IPS-20b (cell line): Measurements from ENCODE around the gene PLS3.
A peak's percentile ranks its signal among the peaks of the same experiment; 100 is the strongest.

Experiments used
- H3K27ac ChIP-seq: one replicate; pipeline ENCODE4 v1.5.1; 2013; ENCODE audit warnings: low read length
- H3K27me3 ChIP-seq: 2 replicates; pipeline ENCODE4 v1.6.1; 2013; ENCODE audit warnings: mild to moderate bottlenecking, low read length, inconsistent platforms; ENCODE audit not compliant: insufficient read depth
- H3K36me3 ChIP-seq: 2 replicates; pipeline ENCODE4 v1.6.1; 2013; ENCODE audit warnings: low read depth, mild to moderate bottlenecking, inconsistent platforms, low read length, moderate library complexity; ENCODE audit not compliant: insufficient read depth
- H3K4me1 ChIP-seq: 2 replicates; pipeline ENCODE4 v1.6.1; 2013; ENCODE audit warnings: mild to moderate bottlenecking, control low read depth, inconsistent platforms, low read length, moderate library complexity; ENCODE audit not compliant: insufficient read depth
- H3K4me3 ChIP-seq: 2 replicates; pipeline ENCODE4 v1.5.1; 2013; ENCODE audit warnings: mild to moderate bottlenecking, low read length, inconsistent platforms
- H3K9ac ChIP-seq: 2 replicates; pipeline ENCODE4 v1.6.1; 2013; ENCODE audit warnings: low read depth, mild to moderate bottlenecking, inconsistent platforms, low read length, moderate library complexity
- H3K9me3 ChIP-seq: 2 replicates; pipeline ENCODE4 v1.6.1; 2013; ENCODE audit warnings: mild to moderate bottlenecking, low read depth, low read length, inconsistent platforms; ENCODE audit not compliant: insufficient read depth

The PLS3 gene

GRCh38 chrX:115650449-115650848 lies 89.5 kb downstream of the PLS3 start:
- Histone ChIP-seq H3K9ac (peak overlapping the region; percentile 79; the same call in 1 of the 2 replicates), H3K27me3 (no peaks in the 10 kb centered on the region), H3K4me3 (peak overlapping the region; percentile 38; the same call in 1 of the 2 replicates), H3K9me3 (no peaks in the 10 kb centered on the region), H3K27ac (peak overlapping the region; percentile 81), H3K36me3 (peaks cover 46% of the 10 kb centered on the region), H3K4me1 (peaks cover 10% of the 10 kb centered on the region; the same call in 1 of the 2 replicates)

DNA sequence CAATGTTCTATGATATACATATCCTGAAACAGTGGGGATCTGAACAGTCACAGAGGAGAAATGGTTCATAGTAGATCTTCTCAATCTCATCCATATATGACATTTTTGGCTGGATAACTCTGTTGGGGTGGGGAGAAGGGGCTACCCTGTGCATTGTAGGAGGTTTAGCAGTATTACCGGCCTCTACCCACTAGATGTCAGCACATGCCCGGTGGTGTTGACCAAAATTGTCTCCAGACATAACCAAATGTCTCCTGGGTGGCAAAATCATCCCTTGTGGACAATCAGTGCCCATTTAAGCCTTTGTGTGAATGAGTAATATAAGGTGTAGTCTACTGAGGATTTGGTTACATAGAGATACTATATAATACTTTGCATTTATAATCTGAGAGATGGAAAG lies 89.9 kb downstream of the PLS3 start:
- H3K27ac ChIP-seq = peak overlapping the region; percentile 81
- H3K27me3 ChIP-seq = no peaks in the 10 kb centered on the region
- peaks cover 10% of the 10 kb centered on the region; the same call in 1 of the 2 replicates for H3K4me1 ChIP-seq
- peak overlapping the region; percentile 79; the same call in 1 of the 2 replicates for H3K9ac ChIP-seq
- peak overlapping the region; percentile 38; the same call in 1 of the 2 replicates for H3K4me3 ChIP-seq
- H3K9me3 ChIP-seq = no peaks in the 10 kb centered on the region
- H3K36me3 ChIP-seq = peaks cover 41% of the 10 kb centered on the region

- Histone ChIP-seq H3K9me3 (no peaks in the 10 kb centered on the region), H3K9ac (no peak overlapping the region), H3K4me3 (no peak overlapping the region), H3K4me1 (peaks cover 10% of the 10 kb centered on the region; the same call in 1 of the 2 replicates), H3K27me3 (no peaks in the 10 kb centered on the region), H3K27ac (no peak overlapping the region), H3K36me3 (peaks cover 30% of the 10 kb centered on the region)
These were observed 91.2 kb downstream of the PLS3 start for GRCh38 chrX:115652221-115652620.

GRCh38 chrX:115665122-115665521 lies 104.1 kb downstream of the PLS3 start:
- no peaks in the 10 kb centered on the region for H3K9me3 ChIP-seq
- H3K9ac ChIP-seq = no peak overlapping the region
- no peaks in the 10 kb centered on the region for H3K4me1 ChIP-seq
- no peaks in the 10 kb centered on the region for H3K27me3 ChIP-seq
- H3K4me3 ChIP-seq = no peak overlapping the region
- no peaks in the 10 kb centered on the region for H3K36me3 ChIP-seq
- no peak overlapping the region for H3K27ac ChIP-seq

- Histone ChIP-seq H3K36me3 (no peaks in the 10 kb centered on the region), H3K27me3 (no peaks in the 10 kb centered on the region), H3K4me1 (peaks cover 4% of the 10 kb centered on the region; the same call in 1 of the 2 replicates), H3K9me3 (no peaks in the 10 kb centered on the region), H3K4me3 (no peak overlapping the region), H3K9ac (peak overlapping the region; percentile 40; the same call in 1 of the 2 replicates), H3K27ac (no peak overlapping the region)
These were observed 118.5 kb downstream of the PLS3 start for GRCh38 chrX:115679460-115679859.

DNA sequence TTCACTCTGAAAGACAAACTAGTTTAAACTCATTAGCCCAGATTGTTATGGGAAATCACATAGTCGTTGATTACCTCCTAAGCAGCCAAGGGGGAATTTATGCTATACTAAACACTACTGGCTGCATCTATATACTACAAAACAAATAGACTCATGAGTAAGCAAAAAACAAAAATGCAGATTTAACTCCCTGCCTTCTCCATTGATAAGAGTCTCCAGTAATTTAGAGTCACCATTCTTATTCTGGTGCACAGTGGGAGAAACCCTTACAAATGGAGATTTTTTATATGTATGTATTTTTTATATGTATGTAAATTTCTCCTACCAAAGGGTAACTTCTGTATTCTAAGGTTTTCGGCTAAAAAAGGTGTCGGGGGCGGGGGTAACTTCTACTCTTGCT lies 126.6 kb downstream of the PLS3 start:
- Histone ChIP-seq H3K36me3 (no peaks in the 10 kb centered on the region), H3K9me3 (no peaks in the 10 kb centered on the region), H3K9ac (peak overlapping the region; percentile 74), H3K27me3 (no peaks in the 10 kb centered on the region), H3K4me3 (no peak overlapping the region), H3K4me1 (peaks cover 14% of the 10 kb centered on the region; the same call in 1 of the 2 replicates), H3K27ac (peak overlapping the region; percentile 94)

DNA sequence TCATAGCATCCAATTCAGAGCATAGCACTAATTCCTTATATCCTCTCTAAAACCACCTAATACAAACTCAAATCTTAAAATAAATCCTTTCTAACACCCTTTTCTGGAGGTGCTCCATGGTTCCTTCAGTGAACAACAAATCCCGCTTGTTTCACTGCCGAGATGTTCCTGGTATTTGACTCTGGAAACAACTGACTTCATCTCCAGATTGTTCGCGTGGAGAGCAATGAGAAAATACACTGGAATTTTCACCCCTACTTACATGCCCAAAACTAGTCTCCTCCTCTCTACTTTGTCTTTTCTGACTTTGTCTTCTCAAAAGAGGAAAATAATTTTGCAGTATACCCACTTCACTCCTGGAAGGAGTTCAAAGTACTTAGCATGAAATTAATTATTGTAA lies 129.0 kb downstream of the PLS3 start:
- Histone ChIP-seq H3K4me3 (no peak overlapping the region), H3K4me1 (peaks cover 18% of the 10 kb centered on the region; the same call in 1 of the 2 replicates), H3K9ac (peak overlapping the region; percentile 80; the same call in 1 of the 2 replicates), H3K27me3 (no peaks in the 10 kb centered on the region), H3K27ac (peak overlapping the region; percentile 96), H3K36me3 (no peaks in the 10 kb centered on the region), H3K9me3 (no peaks in the 10 kb centered on the region)

DNA sequence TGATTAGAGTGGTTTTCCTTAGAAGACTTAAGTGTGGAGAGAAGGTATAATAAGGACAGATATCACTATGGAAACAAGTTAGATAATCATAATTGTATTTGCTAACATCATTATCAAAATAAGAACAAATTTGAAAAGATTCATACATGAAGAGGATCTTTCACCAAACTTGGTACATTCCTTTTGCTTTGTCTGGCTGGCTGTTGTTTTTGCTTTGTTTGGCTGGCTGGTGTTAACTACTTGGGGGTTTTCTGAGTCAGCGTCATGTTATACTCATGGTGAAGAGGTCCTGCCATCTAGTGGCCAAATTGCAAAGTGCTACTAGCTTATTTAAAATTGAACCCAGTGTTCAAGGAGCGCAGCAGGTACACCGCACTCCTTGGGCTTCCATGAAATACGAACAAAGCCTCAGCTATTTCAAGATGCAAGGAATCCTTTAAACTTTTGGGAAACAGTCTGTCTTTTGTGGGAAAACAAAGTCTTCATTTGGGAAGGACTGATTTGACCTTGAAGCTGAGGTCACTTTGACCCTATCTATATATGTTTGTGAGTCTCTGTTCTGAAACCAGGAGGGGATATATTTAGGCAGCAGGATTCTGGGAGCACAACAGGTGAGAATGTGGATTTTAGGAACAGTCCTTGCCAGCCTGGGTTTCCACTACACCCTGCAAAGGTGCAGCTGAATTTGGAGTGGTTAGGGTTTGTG lies 129.7 kb downstream of the PLS3 start:
- peaks cover 24% of the 10 kb centered on the region for H3K4me1 ChIP-seq
- no peaks in the 10 kb centered on the region for H3K27me3 ChIP-seq
- no peaks in the 10 kb centered on the region for H3K9me3 ChIP-seq
- no peak overlapping the region for H3K4me3 ChIP-seq
- peak overlapping the region; percentile 80; the same call in 1 of the 2 replicates for H3K9ac ChIP-seq
- peak overlapping the region; percentile 96 for H3K27ac ChIP-seq
- no peaks in the 10 kb centered on the region for H3K36me3 ChIP-seq

GRCh38 chrX:115693476-115693875 lies 132.5 kb downstream of the PLS3 start:
- Histone ChIP-seq H3K27ac (peak overlapping the region; percentile 91), H3K4me1 (peaks cover 19% of the 10 kb centered on the region), H3K9ac (peak overlapping the region; percentile 78), H3K9me3 (no peaks in the 10 kb centered on the region), H3K4me3 (peak overlapping the region; percentile 40; the same call in 1 of the 2 replicates), H3K27me3 (no peaks in the 10 kb centered on the region), H3K36me3 (no peaks in the 10 kb centered on the region)

DNA sequence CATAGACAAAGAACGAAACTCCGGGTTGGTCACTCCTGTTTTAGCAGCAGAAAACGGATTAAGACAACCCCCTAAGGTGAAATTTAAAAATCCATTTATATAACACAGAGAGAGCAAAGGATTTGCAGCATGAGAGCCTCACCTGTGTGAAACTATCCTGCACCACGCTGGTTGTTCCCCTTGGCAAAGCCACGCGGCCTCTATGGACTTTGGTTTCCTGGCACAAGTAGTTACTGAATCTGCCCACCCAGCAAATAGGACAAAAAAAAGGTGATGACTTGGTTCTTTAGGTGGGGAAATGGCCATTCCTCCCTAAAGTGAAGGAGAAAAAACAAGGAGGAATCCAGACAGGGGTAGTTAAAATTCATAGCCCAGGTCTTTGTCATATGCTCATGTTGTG lies 133.1 kb downstream of the PLS3 start:
- H3K27ac ChIP-seq = peak overlapping the region; percentile 91
- peak overlapping the region; percentile 78 for H3K9ac ChIP-seq
- peaks cover 16% of the 10 kb centered on the region for H3K4me1 ChIP-seq

DNA sequence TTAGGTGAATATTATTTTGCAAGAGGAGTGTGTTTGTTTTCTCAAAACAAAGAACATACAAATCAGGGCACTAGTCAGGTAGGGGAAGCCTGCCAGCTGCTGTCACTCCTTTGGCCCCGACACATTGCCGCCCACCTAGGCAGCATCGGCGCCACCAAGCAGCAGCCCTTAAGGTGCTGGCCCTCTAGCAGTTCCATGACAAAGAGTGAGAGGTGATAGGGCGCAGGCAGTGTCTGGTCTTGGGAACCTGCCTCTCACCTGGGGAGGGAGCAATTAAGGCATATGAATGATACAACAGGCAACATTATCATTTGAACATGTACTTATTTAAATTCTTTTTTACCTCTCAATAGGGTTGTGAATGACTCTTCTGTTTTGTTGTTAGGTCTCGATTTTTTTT lies 135.1 kb downstream of the PLS3 start:
- no peaks in the 10 kb centered on the region for H3K36me3 ChIP-seq
- H3K4me1 ChIP-seq = peaks cover 13% of the 10 kb centered on the region
- no peak overlapping the region for H3K4me3 ChIP-seq
- H3K9ac ChIP-seq = peak overlapping the region; percentile 45; the same call in 1 of the 2 replicates
- H3K27me3 ChIP-seq = no peaks in the 10 kb centered on the region
- H3K9me3 ChIP-seq = no peaks in the 10 kb centered on the region
- no peak overlapping the region for H3K27ac ChIP-seq

More for the DNA sequence above, 133.1 kb downstream of the PLS3 start:
- Histone ChIP-seq H3K4me3 (peak overlapping the region; percentile 40; the same call in 1 of the 2 replicates), H3K9me3 (no peaks in the 10 kb centered on the region), H3K27me3 (no peaks in the 10 kb centered on the region), H3K36me3 (no peaks in the 10 kb centered on the region)

- Histone ChIP-seq H3K9me3 (no peaks in the 10 kb centered on the region), H3K9ac (peak overlapping the region; percentile 16; the same call in 1 of the 2 replicates), H3K27ac (no peak overlapping the region), H3K36me3 (no peaks in the 10 kb centered on the region), H3K4me1 (peaks cover 13% of the 10 kb centered on the region), H3K4me3 (no peak overlapping the region), H3K27me3 (no peaks in the 10 kb centered on the region)
These were observed 136.0 kb downstream of the PLS3 start for GRCh38 chrX:115696939-115697338.
